ENCODE measurements around the gene ZNF511.

DNA sequence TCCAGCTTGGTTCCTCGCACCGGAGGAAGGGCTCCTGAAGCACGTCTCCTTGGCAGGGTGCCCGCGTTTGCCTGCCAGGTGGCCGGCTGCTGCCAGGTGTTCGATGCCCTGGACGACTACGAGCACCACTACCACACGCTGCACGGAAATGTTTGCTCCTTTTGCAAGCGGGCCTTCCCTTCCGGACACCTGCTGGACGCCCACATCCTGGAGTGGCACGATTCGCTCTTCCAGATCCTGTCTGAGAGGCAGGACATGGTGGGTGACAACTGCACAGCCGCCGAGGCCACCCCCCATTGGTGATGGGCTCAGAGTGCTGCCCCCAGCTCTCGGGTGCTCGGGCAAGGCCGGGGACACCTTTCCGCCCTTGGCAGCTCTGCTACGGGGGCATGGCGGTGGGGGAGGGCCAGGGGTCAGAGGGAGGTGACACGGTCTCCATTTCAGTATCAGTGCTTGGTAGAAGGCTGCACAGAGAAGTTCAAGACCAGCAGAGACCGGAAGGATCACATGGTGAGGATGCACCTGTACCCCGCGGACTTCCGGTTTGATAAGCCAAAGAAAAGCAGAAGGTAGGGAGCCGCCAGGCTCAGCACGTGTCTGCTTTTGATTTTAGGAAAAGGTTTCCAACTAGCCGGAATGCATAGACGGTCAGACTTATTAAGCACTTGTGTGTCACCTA lies 1.1 kb downstream of the ZNF511 start:
- TF ChIP-seq, protein P1, sequence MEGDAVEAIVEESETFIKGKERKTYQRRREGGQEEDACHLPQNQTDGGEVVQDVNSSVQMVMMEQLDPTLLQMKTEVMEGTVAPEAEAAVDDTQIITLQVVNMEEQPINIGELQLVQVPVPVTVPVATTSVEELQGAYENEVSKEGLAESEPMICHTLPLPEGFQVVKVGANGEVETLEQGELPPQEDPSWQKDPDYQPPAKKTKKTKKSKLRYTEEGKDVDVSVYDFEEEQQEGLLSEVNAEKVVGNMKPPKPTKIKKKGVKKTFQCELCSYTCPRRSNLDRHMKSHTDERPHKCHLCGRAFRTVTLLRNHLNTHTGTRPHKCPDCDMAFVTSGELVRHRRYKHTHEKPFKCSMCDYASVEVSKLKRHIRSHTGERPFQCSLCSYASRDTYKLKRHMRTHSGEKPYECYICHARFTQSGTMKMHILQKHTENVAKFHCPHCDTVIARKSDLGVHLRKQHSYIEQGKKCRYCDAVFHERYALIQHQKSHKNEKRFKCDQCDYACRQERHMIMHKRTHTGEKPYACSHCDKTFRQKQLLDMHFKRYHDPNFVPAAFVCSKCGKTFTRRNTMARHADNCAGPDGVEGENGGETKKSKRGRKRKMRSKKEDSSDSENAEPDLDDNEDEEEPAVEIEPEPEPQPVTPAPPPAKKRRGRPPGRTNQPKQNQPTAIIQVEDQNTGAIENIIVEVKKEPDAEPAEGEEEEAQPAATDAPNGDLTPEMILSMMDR (IDR thresholded peaks at IDR 0.05): no peak
- no peak for TF ChIP-seq POLR2A (IDR thresholded peaks at IDR 0.05)
